K562 (cell line): ENCODE measurements around the gene LZTS3. TPM values are rescaled to one million over a fixed set of nuclear protein-coding genes. Genes with fewer than 3 reads are reported as not detected.

Experiments used
- CBFA2T3 ChIP-seq: fragments of 450-650 bp; IDR thresholded peaks from 2 replicates; pipeline ENCODE4 v1.6.1; 2017
- CXXC5 ChIP-seq: fragments of 250-450 bp; sonication (Bioruptor Pico); IDR thresholded peaks from 2 replicates; pipeline ENCODE4 v1.8.0; 2022; ENCODE audit warnings: inconsistent platforms, mild to moderate bottlenecking, moderate library complexity
- ETV6 ChIP-seq, 3 experiments: fragments of 150-350 bp in 1 of 3; sonication (generic) in 1 of 3; formaldehyde crosslinking in 1 of 3; IDR thresholded peaks; 2 replicates each; pipeline versions ENCODE4 v1.6.1 to v1.8.0; 2014 to 2022; ENCODE audit warnings: borderline replicate concordance in 2 of 3, low read depth in 2 of 3, antibody characterized with exemption in 1 of 3, low read length in 1 of 3, mild to moderate bottlenecking in 1 of 3, missing genetic modification reagents in 1 of 3
- KLF10 ChIP-seq: fragments of 250-450 bp; sonication (Bioruptor Pico); IDR thresholded peaks from 2 replicates; pipeline ENCODE4 v1.6.1; 2021; ENCODE audit warnings: matching md5 sums
- OTX1 ChIP-seq: fragments of 450-650 bp; formaldehyde crosslinking; IDR thresholded peaks from 2 replicates; pipeline ENCODE4 v1.4.0; 2022; ENCODE audit warnings: mild to moderate bottlenecking
- PRPF4 ChIP-seq: fragments of 200-400 bp; formaldehyde crosslinking; IDR thresholded peaks from one replicate; pipeline ENCODE4 v1.6.1; 2017; ENCODE audit warnings: low read length, low read depth, mild to moderate bottlenecking; ENCODE audit not compliant: insufficient read depth, poor library complexity, severe bottlenecking
- RAD51 ChIP-seq: fragments of 450-650 bp; IDR thresholded peaks from 2 replicates; pipeline ENCODE4 v1.7.1; 2016; ENCODE audit warnings: low read depth, mild to moderate bottlenecking, borderline replicate concordance
- RFX1 ChIP-seq: fragments of 450-650 bp; IDR thresholded peaks from 2 replicates; pipeline ENCODE4 v1.6.1; 2016; ENCODE audit warnings: mild to moderate bottlenecking, moderate library complexity
- RNF219 ChIP-seq: fragments of 250-450 bp; sonication (Bioruptor Pico); IDR thresholded peaks from 2 replicates; pipeline ENCODE4 v1.5.0; 2022; ENCODE audit warnings: mild to moderate bottlenecking
- USF2 ChIP-seq: sonication (generic); formaldehyde crosslinking; IDR thresholded peaks from 2 replicates; pipeline ENCODE4 v1.5.0; 2020; ENCODE audit warnings: missing genetic modification reagents
- ZBTB11 ChIP-seq, 3 experiments: fragments of 200-800 bp in 1 of 3; fragments of 250-450 bp in 1 of 3; fragments of 450-650 bp in 1 of 3; sonication (Bioruptor Pico) in 1 of 3; sonication (Bioruptor generic) in 1 of 3; formaldehyde crosslinking in 1 of 3; IDR thresholded peaks; 2 replicates each; pipeline versions ENCODE4 v1.6.1 to v1.8.0; 2016 to 2022; ENCODE audit warnings: mild to moderate bottlenecking in 2 of 3, missing genetic modification characterization in 2 of 3, missing compliant biosample characterization in 1 of 3, moderate library complexity in 1 of 3
- ZNF212 ChIP-seq: fragments of 450-650 bp; formaldehyde crosslinking; IDR thresholded peaks from 2 replicates; pipeline ENCODE4 v1.4.0; 2020; ENCODE audit warnings: mild to moderate bottlenecking
- ZNF766 ChIP-seq: fragments of 200-800 bp; sonication (Bioruptor generic); conservative IDR thresholded peaks from 2 replicates; pipeline ENCODE4 v1.6.1; 2016; ENCODE audit warnings: missing genetic modification characterization, missing compliant biosample characterization
- polyA plus RNA-seq, 8 experiments: library from polyadenylated mRNA; depleted of rRNA in 4 of 8; stranded (reverse) in 5 of 8; unstranded in 3 of 8; fragments of >200 nt; fragmentation: Nextera tagmentation in 2 of 8; fragmentation: Illumina TruSeq in 1 of 8; extraction: Ambion mirVana in 2 of 8; extraction: Trizol in 1 of 8; gene quantifications; 2 replicates each; pipeline versions ENCODE4 v1.2.1 to v1.2.3, GENCODE V29; 2011 to 2014; ENCODE audit warnings: inconsistent platforms in 1 of 8, missing spikeins in 1 of 8
- total RNA-seq, 7 experiments: library from RNA; depleted of rRNA in 6 of 7; stranded (reverse); fragments of >200 nt in 6 of 7; fragmentation: Illumina TruSeq in 2 of 7; extraction: Trizol in 2 of 7; gene quantifications; 2 replicates each; pipeline versions ENCODE4 v1.2.1 to v1.2.3, GENCODE V29; 2011 to 2021; ENCODE audit warnings: low replicate concordance in 1 of 7
- TF ChIP-seq, protein P1 (sequence below): fragments of 200-800 bp; sonication (Bioruptor generic); IDR thresholded peaks from 2 replicates; pipeline ENCODE4 v1.6.1; 2016; ENCODE audit warnings: missing genetic modification characterization, missing compliant biosample characterization

LZTS3 gene
- total and polyA plus RNA-seq, 9 of the 15 experiments (the other 6 are each of a cell fraction or from before 2014, with no cell fraction given): 0.07 to 2.9 (median 2.0) TPM

DNA sequence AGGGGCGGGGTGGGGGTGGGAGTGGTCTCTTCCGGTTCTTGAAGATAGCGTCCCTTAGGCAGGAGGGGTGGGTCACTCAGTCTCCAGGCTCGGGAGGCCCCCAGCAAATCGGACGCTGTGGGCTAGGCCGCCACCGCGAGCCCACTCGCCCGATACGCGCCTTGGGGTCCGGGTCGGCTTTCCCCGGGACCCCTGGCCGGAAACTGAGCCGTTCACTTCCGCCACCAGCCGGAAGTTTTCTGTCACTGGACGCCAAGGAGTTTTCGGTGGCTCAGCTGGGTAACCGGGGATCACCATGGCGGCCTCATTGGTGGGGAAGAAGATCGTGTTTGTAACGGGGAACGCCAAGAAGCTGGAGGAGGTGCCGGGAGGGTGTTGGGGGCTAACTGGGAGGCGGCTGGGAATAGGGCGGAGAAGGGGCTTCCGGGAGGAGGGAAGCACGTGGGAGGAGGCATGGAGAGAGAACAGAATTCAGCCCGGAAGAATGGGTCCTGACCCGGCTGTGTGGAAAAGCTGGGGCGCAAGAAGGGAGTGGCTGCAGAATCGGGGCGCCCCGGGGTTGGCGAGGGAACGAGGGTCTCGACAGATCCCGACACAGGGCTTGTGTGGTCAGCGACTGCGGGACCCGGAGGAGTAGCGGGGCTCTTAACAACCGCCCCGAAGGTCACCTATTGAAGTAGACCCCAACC is 36.1 kb upstream of the LZTS3 start, which contains the start of gene ITPA (continued):
- TF ChIP-seq ZBTB11 (CRISPR knock-in tag; IDR thresholded peaks at IDR 0.05) (peak in 2 of 3 experiments; percentile 49 to 88; a peak in 3 of 6 replicates), OTX1 (CRISPR knock-in tag) (no peak), RFX1 (no peak), CXXC5 (CRISPR knock-in tag) (peak; percentile 36), USF2 (CRISPR knock-in tag) (no peak), ZNF766 (CRISPR knock-in tag) (no peak), RAD51 (no peak), ETV6 (IDR thresholded peaks at IDR 0.05; ENCODE audit: borderline replicate concordance in 1 of 2, low read depth in 2 of 2, low read length in 1 of 2) (peak in 1 of 2 experiments; percentile 65; a peak in 1 of 4 replicates), ETV6 (CRISPR knock-in tag; IDR thresholded peaks at IDR 0.05; ENCODE audit: borderline replicate concordance) (no peak), PRPF4 (no peak), RNF219 (CRISPR knock-in tag) (no peak), CBFA2T3 (no peak), KLF10 (CRISPR knock-in tag) (no peak), ZNF212 (CRISPR knock-in tag) (no peak)
- TF ChIP-seq, protein P1, sequence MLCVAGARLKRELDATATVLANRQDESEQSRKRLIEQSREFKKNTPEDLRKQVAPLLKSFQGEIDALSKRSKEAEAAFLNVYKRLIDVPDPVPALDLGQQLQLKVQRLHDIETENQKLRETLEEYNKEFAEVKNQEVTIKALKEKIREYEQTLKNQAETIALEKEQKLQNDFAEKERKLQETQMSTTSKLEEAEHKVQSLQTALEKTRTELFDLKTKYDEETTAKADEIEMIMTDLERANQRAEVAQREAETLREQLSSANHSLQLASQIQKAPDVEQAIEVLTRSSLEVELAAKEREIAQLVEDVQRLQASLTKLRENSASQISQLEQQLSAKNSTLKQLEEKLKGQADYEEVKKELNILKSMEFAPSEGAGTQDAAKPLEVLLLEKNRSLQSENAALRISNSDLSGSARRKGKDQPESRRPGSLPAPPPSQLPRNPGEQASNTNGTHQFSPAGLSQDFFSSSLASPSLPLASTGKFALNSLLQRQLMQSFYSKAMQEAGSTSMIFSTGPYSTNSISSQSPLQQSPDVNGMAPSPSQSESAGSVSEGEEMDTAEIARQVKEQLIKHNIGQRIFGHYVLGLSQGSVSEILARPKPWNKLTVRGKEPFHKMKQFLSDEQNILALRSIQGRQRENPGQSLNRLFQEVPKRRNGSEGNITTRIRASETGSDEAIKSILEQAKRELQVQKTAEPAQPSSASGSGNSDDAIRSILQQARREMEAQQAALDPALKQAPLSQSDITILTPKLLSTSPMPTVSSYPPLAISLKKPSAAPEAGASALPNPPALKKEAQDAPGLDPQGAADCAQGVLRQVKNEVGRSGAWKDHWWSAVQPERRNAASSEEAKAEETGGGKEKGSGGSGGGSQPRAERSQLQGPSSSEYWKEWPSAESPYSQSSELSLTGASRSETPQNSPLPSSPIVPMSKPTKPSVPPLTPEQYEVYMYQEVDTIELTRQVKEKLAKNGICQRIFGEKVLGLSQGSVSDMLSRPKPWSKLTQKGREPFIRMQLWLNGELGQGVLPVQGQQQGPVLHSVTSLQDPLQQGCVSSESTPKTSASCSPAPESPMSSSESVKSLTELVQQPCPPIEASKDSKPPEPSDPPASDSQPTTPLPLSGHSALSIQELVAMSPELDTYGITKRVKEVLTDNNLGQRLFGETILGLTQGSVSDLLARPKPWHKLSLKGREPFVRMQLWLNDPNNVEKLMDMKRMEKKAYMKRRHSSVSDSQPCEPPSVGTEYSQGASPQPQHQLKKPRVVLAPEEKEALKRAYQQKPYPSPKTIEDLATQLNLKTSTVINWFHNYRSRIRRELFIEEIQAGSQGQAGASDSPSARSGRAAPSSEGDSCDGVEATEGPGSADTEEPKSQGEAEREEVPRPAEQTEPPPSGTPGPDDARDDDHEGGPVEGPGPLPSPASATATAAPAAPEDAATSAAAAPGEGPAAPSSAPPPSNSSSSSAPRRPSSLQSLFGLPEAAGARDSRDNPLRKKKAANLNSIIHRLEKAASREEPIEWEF (CRISPR knock-in tag): no peak
